Endothelial cell of umbilical vein (primary cell): ENCODE data around the gene KCNMA1. TPM values are rescaled to one million over a fixed set of nuclear protein-coding genes. Genes with fewer than 3 reads are reported as not detected.

Experiments
- BruUV-seq: library from RNA; stranded (reverse); fragments of 400-500 nt; replicated peaks from 2 replicates; lab custom pipeline; 2021; lab: Mats Ljungman, UMichigan
- CTCF ChIA-PET: fragments of 300-600, 350-600 bp; sonication (Branson Sonifier 250); formaldehyde crosslinking; loops from one replicate; lab custom pipeline; 2021; ENCODE audit warnings: antibody characterized with exemption, inconsistent platforms; lab: Charles Lee
- POLR2A ChIA-PET: fragments of 300-600, 350-600 bp; sonication (Branson Sonifier 250); formaldehyde crosslinking; loops from one replicate; lab custom pipeline; 2021; ENCODE audit warnings: antibody characterized with exemption, inconsistent platforms; lab: Charles Lee
- DNase-seq: peaks from one replicate; pipeline ENCODE4 v3.0.0-alpha.2; 2011; ENCODE audit warnings: low read depth, low spot score
- FAIRE-seq: peaks from 2 replicates; lab custom pipeline; 2011; peaks lifted over from hg19 to GRCh38; lab: Jason Lieb, UNC
- H2AFZ ChIP-seq: 2 replicates; pipeline ENCODE4 v1.6.0; 2012; ENCODE audit warnings: low read depth, low read length, control low read depth, inconsistent platforms
- H3K27ac ChIP-seq: 2 replicates; pipeline ENCODE4 v1.5.1; 2011; ENCODE audit warnings: low read depth, mild to moderate bottlenecking, control low read depth, low read length, moderate library complexity; ENCODE audit not compliant: insufficient read depth
- H3K27me3 ChIP-seq, 2 experiments: 2 replicates each; pipeline versions ENCODE4 v1.6.0 to v1.6.1; 2011; ENCODE audit warnings: low read length in 2 of 2, mixed read lengths in 1 of 2; ENCODE audit not compliant: control insufficient read depth in 2 of 2, insufficient read depth in 2 of 2
- H3K36me3 ChIP-seq, 2 experiments: 2 replicates in 1 of 2; 3 replicates in 1 of 2; pipeline ENCODE4 v1.5.1; 2011; ENCODE audit warnings: low read length in 2 of 2, mild to moderate bottlenecking in 1 of 2, moderate library complexity in 1 of 2; ENCODE audit not compliant: control insufficient read depth in 2 of 2, insufficient read depth in 2 of 2; ENCODE audit errors: extremely low read depth in 1 of 2
- H3K4me1 ChIP-seq: 3 replicates; pipeline ENCODE4 v1.5.1; 2011; ENCODE audit warnings: mild to moderate bottlenecking, low read length; ENCODE audit not compliant: control insufficient read depth, insufficient read depth; ENCODE audit errors: extremely low read depth
- H3K4me2 ChIP-seq: 2 replicates; pipeline ENCODE4 v1.6.1; 2011; ENCODE audit warnings: low read length, control low read depth, mixed read lengths; ENCODE audit not compliant: insufficient read depth
- H3K4me3 ChIP-seq, 3 experiments: fragments of 200-600 bp in 1 of 3; sonication (generic), shearing (Covaris generic) in 1 of 3; replicated peaks in 1 of 3; 2 replicates each; pipeline ENCODE4 v1.5.1; 2011 to 2016; ENCODE audit warnings: control low read depth in 3 of 3, low read length in 3 of 3, mild to moderate bottlenecking in 2 of 3, inconsistent platforms in 1 of 3, low read depth in 1 of 3, moderate library complexity in 1 of 3; ENCODE audit not compliant: insufficient read depth in 1 of 3
- H3K79me2 ChIP-seq: 2 replicates; pipeline ENCODE4 v1.6.0; 2012; ENCODE audit warnings: low read length, inconsistent platforms; ENCODE audit not compliant: control insufficient read depth, insufficient read depth
- H3K9ac ChIP-seq: replicated peaks from 2 replicates; pipeline ENCODE3; 2011; ENCODE audit warnings: low read length, control low read depth; ENCODE audit not compliant: insufficient read depth; ENCODE audit errors: extremely low read depth
- H3K9me1 ChIP-seq: replicated peaks from 3 replicates; pipeline ENCODE4 v1.6.0; 2011; ENCODE audit warnings: mild to moderate bottlenecking, low read length; ENCODE audit not compliant: control insufficient read depth, insufficient read depth; ENCODE audit errors: extremely low read depth
- H3K9me3 ChIP-seq: replicated peaks from 2 replicates; pipeline ENCODE4 v1.5.1; 2012; ENCODE audit warnings: low read length, inconsistent platforms; ENCODE audit not compliant: control insufficient read depth, insufficient read depth
- H4K20me1 ChIP-seq: replicated peaks from 2 replicates; pipeline ENCODE3; 2011; ENCODE audit warnings: mild to moderate bottlenecking, low read length; ENCODE audit not compliant: control insufficient read depth, insufficient read depth; ENCODE audit errors: extremely low read depth
- CTCF ChIP-seq, 2 donors: IDR thresholded peaks; 1 replicate in 1 of 2; 2 replicates in 1 of 2; pipeline ENCODE4 v1.5.1; 2011; ENCODE audit warnings: low read length in 2 of 2, mild to moderate bottlenecking in 2 of 2, moderate library complexity in 2 of 2, control low read depth in 1 of 2, inconsistent platforms in 1 of 2, low read depth in 1 of 2; ENCODE audit not compliant: insufficient read depth in 1 of 2; ENCODE audit errors: extremely low read depth in 1 of 2
- EZH2 ChIP-seq: IDR thresholded peaks from 2 replicates; pipeline ENCODE4 v1.6.1; 2012; ENCODE audit warnings: borderline replicate concordance, low read depth, mild to moderate bottlenecking, moderate library complexity, low read length, inconsistent platforms; ENCODE audit not compliant: severe bottlenecking
- FOS ChIP-seq: IDR thresholded peaks from 2 replicates; pipeline ENCODE4 v1.6.1; 2011; ENCODE audit warnings: mild to moderate bottlenecking, low read length, moderate library complexity, borderline replicate concordance; ENCODE audit not compliant: insufficient read depth
- GATA2 ChIP-seq: IDR thresholded peaks from 2 replicates; pipeline ENCODE4 v1.7.0; 2011; ENCODE audit warnings: low read depth, mild to moderate bottlenecking, moderate library complexity, mixed read lengths, low read length; ENCODE audit not compliant: insufficient read length, insufficient read depth
- JUN ChIP-seq: IDR thresholded peaks from 2 replicates; pipeline ENCODE4 v1.6.1; 2011; ENCODE audit warnings: borderline replicate concordance, low read depth; ENCODE audit not compliant: insufficient read length, insufficient read depth
- MAX ChIP-seq: IDR thresholded peaks from 2 replicates; pipeline ENCODE4 v1.6.1; 2011; ENCODE audit not compliant: insufficient read depth, insufficient read length
- MYC ChIP-seq: IDR thresholded peaks from one replicate; pipeline ENCODE4 v1.6.1; 2011; ENCODE audit warnings: mild to moderate bottlenecking, low read depth, low read length
- POLR2A ChIP-seq: IDR thresholded peaks from 2 replicates; pipeline ENCODE4 v1.6.1; 2012; ENCODE audit warnings: low read depth, mild to moderate bottlenecking, control low read depth, low read length
- POLR2AphosphoS5 ChIP-seq: IDR thresholded peaks from 2 replicates; pipeline ENCODE4 v1.6.1; 2012; ENCODE audit warnings: low read depth, mild to moderate bottlenecking, control low read depth, low read length, moderate library complexity; ENCODE audit not compliant: insufficient read depth
- dilution Hi-C: fragments of 300-500 bp; cut with MboI; formaldehyde crosslinking; loops from one replicate; pipeline ENCODE4 v1.15.0; 2019; ENCODE audit warnings: low sequenced_read_pairs; ENCODE audit not compliant: extremely low pct_ligation_motif_present
- intact Hi-C: fragments of 100-400 bp; cut with micrococcal nuclease; formaldehyde crosslinking; loops from one replicate; pipeline ENCODE4 v1.10.0; 2022
- polyA plus RNA-seq, 4 experiments: library from polyadenylated mRNA; depleted of rRNA in 3 of 4; stranded (reverse) in 3 of 4; unstranded in 1 of 4; fragments of >200 nt; gene quantifications; 2 replicates each; pipeline versions ENCODE4 v1.2.1 to v1.2.3, GENCODE V29; 2011 to 2012; ENCODE audit warnings: missing spikeins in 1 of 4
- total RNA-seq: library from RNA; stranded (reverse); gene quantifications from 2 replicates; pipeline ENCODE4 v1.2.3, GENCODE V29; 2021

KCNMA1 gene
- total and polyA plus RNA-seq, 2 donors (not counting 3 experiments of a cell fraction or from before 2014, with no cell fraction given) = 0.10 to 0.82 TPM

GRCh38 chr10:76991621-76992020, 646.0 kb downstream of the KCNMA1 start:
- Histone ChIP-seq H3K27ac (no peak overlapping the region), H3K9me3 (no peaks in the 10 kb centered on the region), H3K9me1 (no peaks in the 10 kb centered on the region), H3K4me1 (no peaks in the 10 kb centered on the region), H4K20me1 (no peaks in the 10 kb centered on the region), H3K9ac (no peak overlapping the region), H3K79me2 (no peaks in the 10 kb centered on the region), H3K4me3 (no peak overlapping the region), H3K36me3 (no peaks in the 10 kb centered on the region), H3K4me2 (no peak overlapping the region), H3K27me3 (no peaks in the 10 kb centered on the region), H2AFZ (no peak overlapping the region)
- ChIA-PET CTCF (interaction anchor here (1.1 to 2.3 kb wide), 4 partner anchors 8 to 21 kb away, joined by 3 to 14 read pairs (median 4); no protein-coding TSS in a partner anchor), POLR2A (no interaction called here)
- intact Hi-C loops = no loop called here
- no peak for FAIRE-seq
- DNase-seq = no peak
- no TSS peak for BruUV-seq
- dilution Hi-C loops = no loop called here
- no peak for TF ChIP-seq MYC
- TF ChIP-seq CTCF (IDR thresholded peaks at IDR 0.05; ENCODE audit: extremely low read depth in 1 of 2, insufficient read depth in 1 of 2, low read depth in 1 of 2, low read length in 2 of 2) = no peak
- TF ChIP-seq EZH2 = no peak
- TF ChIP-seq POLR2A = no peak
- TF ChIP-seq POLR2AphosphoS5 = no peak
- no peak for TF ChIP-seq FOS
- TF ChIP-seq MAX = no peak
- TF ChIP-seq JUN = no peak
- TF ChIP-seq GATA2 = no peak
